Measurements from ENCODE around the gene C11orf16.

DNA sequence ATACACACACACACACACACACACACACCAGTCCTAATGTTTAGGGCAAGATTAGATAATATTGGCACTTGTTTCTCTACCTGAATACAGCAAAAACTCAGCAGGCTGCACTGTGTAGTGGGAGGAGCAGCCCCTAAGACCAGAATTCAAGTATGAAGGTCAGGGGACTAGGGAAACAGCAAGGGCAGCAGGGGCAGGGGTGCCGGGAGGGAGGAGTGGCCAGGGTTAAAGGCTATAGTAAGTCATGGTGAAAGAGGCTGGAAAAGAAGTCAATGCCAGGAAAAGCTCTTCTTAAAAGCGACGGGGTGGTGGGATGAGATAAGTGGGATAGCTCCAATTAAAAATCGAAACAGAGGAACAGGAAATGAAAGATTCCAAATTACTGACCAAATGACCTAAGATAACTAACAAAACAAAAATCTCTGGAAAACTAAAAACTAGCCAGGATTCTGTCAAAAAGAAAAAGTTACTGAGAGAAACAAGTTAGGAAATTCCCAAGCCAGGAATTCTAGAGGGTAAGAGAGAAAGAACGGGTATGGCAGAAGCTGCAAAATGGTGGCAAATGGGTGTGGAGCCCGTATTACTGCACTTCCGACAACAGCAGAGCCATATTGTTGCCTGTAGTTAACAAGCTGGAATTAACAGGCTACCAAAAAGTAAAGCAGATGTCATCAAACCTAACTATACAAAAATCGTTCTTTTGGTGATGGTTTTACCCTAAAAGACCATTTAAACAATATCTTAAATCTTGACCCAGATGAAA is 8.8 kb upstream of the C11orf16 start:
- TF ChIP-seq CTCF (IDR thresholded peaks at IDR 0.05; ENCODE audit: low read length) = no peak
- no peak for TF ChIP-seq EZH2 (optimal IDR thresholded peaks at IDR 0.05; ENCODE audit: low read depth, low read length)
